Measurements from ENCODE around the gene MTHFD2.

DNA sequence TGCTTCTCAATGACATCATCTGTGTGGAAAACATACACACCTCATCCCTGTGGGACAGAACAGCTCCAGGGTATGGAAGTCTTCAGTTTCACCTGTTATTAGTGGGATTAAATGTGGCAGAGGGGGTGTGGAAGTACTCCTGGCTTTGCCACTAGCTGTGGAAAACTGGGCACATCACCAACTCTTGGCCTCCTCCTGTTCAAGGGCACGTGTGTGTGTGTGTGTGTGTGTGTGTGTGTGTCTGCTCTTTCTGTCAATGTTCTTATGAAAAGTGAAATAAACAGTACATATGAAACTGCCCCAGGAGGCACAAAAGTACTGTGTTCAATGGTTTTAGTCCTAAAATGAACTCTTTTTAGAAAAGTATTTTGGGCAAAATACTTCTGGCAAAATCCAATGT lies 65.9 kb downstream of the MTHFD2 start:
- no peak for TF ChIP-seq POLR2AphosphoS5 (IDR thresholded peaks at IDR 0.05; ENCODE audit: low read depth, low read length)
- TF ChIP-seq TAF1 (IDR thresholded peaks at IDR 0.05; ENCODE audit: low read depth, low read length): no peak
- no peak for TF ChIP-seq POLR2A (IDR thresholded peaks at IDR 0.05; ENCODE audit: low read depth, low read length)
